Activated B cell treated with CpG ODN at 0.5 μM for 24 hours (primary cell): ENCODE data around the gene GNB3. TPM values are rescaled to one million over a fixed set of nuclear protein-coding genes. Genes with fewer than 3 reads are reported as not detected.
A peak's percentile ranks its signal among the peaks of the same experiment; 100 is the strongest.
"Not testable (repeated sequence)": the region's sequence is repeated elsewhere in the genome, so short reads cannot be mapped to it uniquely, and the experiment has no call there.

ENCODE experiments used
- ATAC-seq: fragments of 200-7000 bp; cut with Tn5 transposase; one replicate; pipeline ENCODE4 v1.10.0; 2021; ENCODE audit warnings: low read depth, mild to moderate bottlenecking, moderate library complexity
- CTCF ChIA-PET: fragments of 350-600 bp; sonication (Branson Sonifier 250); formaldehyde crosslinking; loops from one replicate; lab custom pipeline; 2021; ENCODE audit warnings: antibody characterized with exemption; lab: Charles Lee
- POLR2A ChIA-PET: fragments of 350-600 bp; sonication (Branson Sonifier 250); formaldehyde crosslinking; loops from one replicate; lab custom pipeline; 2021; ENCODE audit warnings: antibody characterized with exemption; lab: Charles Lee
- DNase-seq: peaks from one replicate; pipeline ENCODE4 v3.0.0; 2022
- H3K27ac Mint-ChIP-seq: one replicate; pipeline ENCODE4 v1.8.0; 2020; ENCODE audit warnings: mixed read lengths
- H3K27me3 Mint-ChIP-seq: one replicate; pipeline ENCODE4 v1.8.0; 2021; ENCODE audit warnings: mixed read lengths
- H3K36me3 Mint-ChIP-seq: one replicate; pipeline ENCODE4 v1.8.0; 2021; ENCODE audit warnings: low read depth, mixed read lengths
- H3K4me1 Mint-ChIP-seq: one replicate; pipeline ENCODE4 v1.8.0; 2021; ENCODE audit warnings: mixed read lengths
- H3K4me3 Mint-ChIP-seq: one replicate; pipeline ENCODE4 v1.8.0; 2020; ENCODE audit warnings: mild to moderate bottlenecking, mixed read lengths
- H3K9me3 Mint-ChIP-seq: one replicate; pipeline ENCODE4 v1.8.0; 2020; ENCODE audit warnings: mixed read lengths
- intact Hi-C: fragments of 100-400 bp; cut with micrococcal nuclease; formaldehyde crosslinking; loops from one replicate; pipeline ENCODE4 v1.15.1; 2024
- total RNA-seq: library from RNA; stranded (reverse); gene quantifications from 2 replicates; pipeline ENCODE4 v1.2.3, GENCODE V29; 2022
- TF ChIP-seq, protein P1 (sequence below): fragments of 200-600 bp; IDR thresholded peaks from one replicate; pipeline ENCODE4 v1.8.0; 2022; ENCODE audit warnings: antibody characterized with exemption, mild to moderate bottlenecking

GNB3 gene
- total RNA-seq, 1 donor from 2014 or later: 0.60 TPM

DNA sequence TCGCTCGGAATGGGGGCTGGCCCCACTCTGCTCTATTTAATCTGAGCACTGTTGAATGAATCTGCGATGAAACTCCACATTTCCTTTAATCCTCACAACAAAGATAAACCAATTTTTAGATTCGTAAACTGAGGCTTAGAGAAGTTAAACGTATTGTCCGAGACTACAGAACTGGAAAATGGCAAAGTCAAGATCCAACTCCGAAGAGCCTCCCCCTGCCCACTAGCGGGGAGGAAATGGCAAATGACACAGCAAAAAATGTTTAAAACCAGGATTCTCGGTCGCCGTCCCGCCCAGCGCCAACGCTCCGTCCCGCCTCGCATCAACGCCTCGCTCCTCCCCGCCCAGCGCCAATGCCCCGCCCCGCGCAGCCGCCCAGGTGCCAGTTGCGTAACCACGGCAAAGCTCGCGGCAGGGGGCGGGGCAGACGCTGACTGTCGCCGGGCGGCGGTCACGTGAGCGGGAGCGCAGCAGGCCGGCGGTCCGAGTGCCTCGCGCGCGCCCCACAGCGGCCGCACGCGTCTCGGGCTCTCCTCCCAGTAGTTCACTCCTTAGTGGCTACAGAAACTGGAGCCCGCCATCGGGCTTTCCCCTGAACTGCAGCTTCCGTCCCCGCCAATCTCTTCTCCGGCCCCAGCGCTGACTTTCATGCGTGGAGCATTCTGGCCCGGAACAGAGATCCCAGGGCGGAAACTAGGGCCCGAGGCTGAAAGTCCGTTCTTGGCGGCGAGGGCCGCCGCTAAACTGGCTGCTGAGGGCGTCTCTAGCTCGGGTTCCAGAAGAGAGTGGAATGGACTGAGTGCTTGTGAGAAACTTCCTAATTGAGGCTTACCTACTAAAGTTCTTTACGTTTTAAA lies 50.3 kb downstream of the GNB3 start:
- POLR2A ChIA-PET: interaction anchor here (0.5 to 2.4 kb wide), 33 partner anchors 9 to 420 kb away, joined by 3 to 64 read pairs (median 6); partner anchors contain the start of genes ATN1, C12orf57, CDCA3 and COPS7A
- Mint-ChIP-seq H3K27ac (peak overlapping the region; percentile 93), H3K36me3 (no peaks in the 10 kb centered on the region), H3K4me3 (peak overlapping the region; percentile 84), H3K27me3 (no peaks in the 10 kb centered on the region), H3K9me3 (no peaks in the 10 kb centered on the region), H3K4me1 (peaks cover 15% of the 10 kb centered on the region)
- TF ChIP-seq, protein P1, sequence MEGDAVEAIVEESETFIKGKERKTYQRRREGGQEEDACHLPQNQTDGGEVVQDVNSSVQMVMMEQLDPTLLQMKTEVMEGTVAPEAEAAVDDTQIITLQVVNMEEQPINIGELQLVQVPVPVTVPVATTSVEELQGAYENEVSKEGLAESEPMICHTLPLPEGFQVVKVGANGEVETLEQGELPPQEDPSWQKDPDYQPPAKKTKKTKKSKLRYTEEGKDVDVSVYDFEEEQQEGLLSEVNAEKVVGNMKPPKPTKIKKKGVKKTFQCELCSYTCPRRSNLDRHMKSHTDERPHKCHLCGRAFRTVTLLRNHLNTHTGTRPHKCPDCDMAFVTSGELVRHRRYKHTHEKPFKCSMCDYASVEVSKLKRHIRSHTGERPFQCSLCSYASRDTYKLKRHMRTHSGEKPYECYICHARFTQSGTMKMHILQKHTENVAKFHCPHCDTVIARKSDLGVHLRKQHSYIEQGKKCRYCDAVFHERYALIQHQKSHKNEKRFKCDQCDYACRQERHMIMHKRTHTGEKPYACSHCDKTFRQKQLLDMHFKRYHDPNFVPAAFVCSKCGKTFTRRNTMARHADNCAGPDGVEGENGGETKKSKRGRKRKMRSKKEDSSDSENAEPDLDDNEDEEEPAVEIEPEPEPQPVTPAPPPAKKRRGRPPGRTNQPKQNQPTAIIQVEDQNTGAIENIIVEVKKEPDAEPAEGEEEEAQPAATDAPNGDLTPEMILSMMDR: peak; percentile 65
- intact Hi-C loops: loop anchor here (1.0 kb wide), 8 partner anchors 13 to 138 kb away; partner anchors contain the start of genes C12orf57, LPCAT3, LRRC23 and MLF2
- CTCF ChIA-PET: interaction anchor here (0.7 to 2.3 kb wide), 16 partner anchors 12 to 421 kb away, joined by 3 to 52 read pairs (median 4); partner anchors contain the start of genes SPSB2, TPI1, USP5 and VAMP1
- DNase-seq (peak; percentile 97), ATAC-seq (peak; percentile 93)

DNA sequence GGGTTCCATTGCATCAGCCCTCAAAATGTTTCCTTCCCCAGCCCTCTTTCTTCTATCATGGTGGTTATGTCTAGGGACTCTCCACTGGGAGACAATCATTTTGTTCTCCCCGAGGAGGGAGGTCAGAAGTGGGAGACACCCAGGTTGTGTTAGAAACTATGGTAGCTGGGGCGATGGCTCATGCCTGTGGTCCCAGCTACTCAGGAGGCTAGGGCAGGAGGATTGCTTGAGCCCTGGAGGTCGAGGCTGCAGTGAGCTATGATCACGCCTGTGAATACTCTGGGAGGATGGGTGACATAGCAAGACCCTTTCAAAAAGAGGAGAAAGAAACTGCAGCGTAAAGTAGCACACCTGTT lies 50.9 kb downstream of the GNB3 start:
- Mint-ChIP-seq H3K27ac (peak overlapping the region; percentile 93), H3K36me3 (no peaks in the 10 kb centered on the region), H3K9me3 (no peaks in the 10 kb centered on the region), H3K4me3 (peak overlapping the region; percentile 84), H3K4me1 (peaks cover 15% of the 10 kb centered on the region), H3K27me3 (no peaks in the 10 kb centered on the region)
- CTCF ChIA-PET: interaction anchor here (0.7 to 2.3 kb wide), 15 partner anchors 11 to 421 kb away, joined by 3 to 52 read pairs (median 4); partner anchors contain the start of genes SPSB2, TPI1, USP5 and VAMP1
- intact Hi-C loops: loop anchor here (1.0 kb wide), 8 partner anchors 13 to 138 kb away; partner anchors contain the start of genes C12orf57, LPCAT3, LRRC23 and MLF2
- DNase-seq: no peak
- no peak for ATAC-seq
- TF ChIP-seq, protein P1: no peak
- POLR2A ChIA-PET: interaction anchor here (0.5 to 2.4 kb wide), 31 partner anchors 8 to 421 kb away, joined by 3 to 64 read pairs (median 6); partner anchors contain the start of genes ATN1, C12orf57, CDCA3 and COPS7A

DNA sequence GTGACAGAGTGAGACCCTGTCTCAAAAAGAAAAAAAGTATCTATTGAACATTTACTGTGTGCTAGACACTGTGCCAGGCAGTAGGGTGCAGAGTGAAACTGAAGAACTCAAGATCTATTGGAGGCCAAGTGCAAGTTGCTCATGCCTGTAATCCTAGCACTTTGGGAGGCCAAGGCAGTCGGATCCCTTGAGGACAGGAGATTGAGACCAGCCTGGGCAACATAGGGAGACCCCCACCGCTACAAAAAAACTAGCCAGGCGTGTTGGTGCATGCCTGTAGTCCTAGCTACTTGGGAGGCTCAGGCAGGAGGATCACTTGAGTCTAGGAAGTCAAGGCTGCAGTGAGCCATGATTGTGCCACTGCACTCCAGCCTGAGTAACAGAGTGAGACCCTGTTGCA lies 52.0 kb downstream of the GNB3 start:
- H3K27ac Mint-ChIP-seq, H3K27me3 Mint-ChIP-seq, intact Hi-C loops, DNase-seq, ATAC-seq, H3K4me3 Mint-ChIP-seq, H3K36me3 Mint-ChIP-seq, H3K9me3 Mint-ChIP-seq: not testable (repeated sequence)
- H3K4me1 Mint-ChIP-seq: peaks cover 15% of the 10 kb centered on the region
- CTCF ChIA-PET: interaction anchor here (2.0 to 2.3 kb wide), 2 partner anchors 20 to 215 kb away, joined by 7 to 52 read pairs; partner anchors contain the start of gene SPSB2
- POLR2A ChIA-PET: interaction anchor here (2.0 to 2.4 kb wide), 3 partner anchors 20 to 41 kb away, joined by 30 to 64 read pairs (median 38); partner anchors contain the start of genes CDCA3, SPSB2, TPI1 and USP5

DNA sequence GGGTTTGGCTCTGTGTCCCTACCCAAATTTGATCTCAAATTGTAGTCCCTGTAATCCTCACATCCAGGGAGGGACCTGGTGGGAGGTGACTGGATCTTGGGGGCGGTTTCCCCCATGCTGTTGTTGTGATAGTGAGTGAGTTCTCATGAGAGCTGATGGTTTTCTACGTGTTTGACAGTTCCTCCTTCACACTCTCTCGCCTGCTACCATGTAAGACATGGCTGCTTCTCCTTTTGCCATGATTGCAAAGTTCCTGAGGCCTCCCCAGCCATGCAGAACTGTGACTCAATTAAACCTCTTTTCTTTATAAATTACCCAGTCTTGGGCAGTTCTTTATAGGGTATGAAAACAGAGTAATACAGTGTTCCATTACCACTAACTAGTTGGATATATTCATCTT lies 53.6 kb downstream of the GNB3 start:
- intact Hi-C loops: no loop called here
- Mint-ChIP-seq H3K9me3 (no peaks in the 10 kb centered on the region), H3K4me1 (peaks cover 15% of the 10 kb centered on the region), H3K27ac (no peak overlapping the region), H3K36me3 (no peaks in the 10 kb centered on the region), H3K27me3 (no peaks in the 10 kb centered on the region), H3K4me3 (no peak overlapping the region)
- TF ChIP-seq, protein P1: no peak
- DNase-seq (no peak), ATAC-seq (no peak)
- POLR2A ChIA-PET: interaction anchor here (0.7 to 1.7 kb wide), 2 partner anchors 13 to 49 kb away, joined by 3 to 4 read pairs; partner anchors contain the start of genes C12orf57 and RNU7-1
- CTCF ChIA-PET: no interaction called here

Other genes starting within 250 kb of the GNB3 start
- 342 and 345 TPM in 2 replicates for gene CHD4, start 233.5 kb upstream of the GNB3 start, total RNA-seq
- gene LPAR5, start 205.0 kb upstream of the GNB3 start, total RNA-seq: 27.7 and 30.4 TPM in 2 replicates
- gene ACRBP, start 193.5 kb upstream of the GNB3 start, total RNA-seq: 5.4 and 7.7 TPM in 2 replicates
- 31.6 and 39.2 TPM in 2 replicates for gene ING4, start 177.8 kb upstream of the GNB3 start, total RNA-seq
- 81.7 and 98.6 TPM in 2 replicates for gene ZNF384, start 151.6 kb upstream of the GNB3 start, total RNA-seq
- gene PIANP, start 140.1 kb upstream of the GNB3 start, total RNA-seq: 0.24 and 0.40 TPM in 2 replicates
- 28.1 and 35.8 TPM in 2 replicates for gene COPS7A, start 116.9 kb upstream of the GNB3 start, total RNA-seq
- gene MLF2, start 87.8 kb upstream of the GNB3 start, total RNA-seq: 102 and 105 TPM in 2 replicates
- 4.8 and 6.4 TPM in 2 replicates for gene PTMS, start 74.6 kb upstream of the GNB3 start, total RNA-seq
- 0.12 TPM in 1 of 2 replicates, not detected in the other for gene LAG3, start 68.4 kb upstream of the GNB3 start, total RNA-seq
- gene CD4, start 51.4 kb upstream of the GNB3 start, total RNA-seq: 0.22 and 0.32 TPM in 2 replicates
- gene GPR162, start 19.1 kb upstream of the GNB3 start, total RNA-seq: not detected in 2 replicates
- not detected in 2 replicates for gene P3H3, start 12.5 kb upstream of the GNB3 start, total RNA-seq
- 1.2 and 1.6 TPM in 2 replicates for gene CDCA3, start 10.4 kb downstream of the GNB3 start, total RNA-seq
- 108 and 110 TPM in 2 replicates for gene USP5, start 11.2 kb downstream of the GNB3 start, total RNA-seq
- 306 and 318 TPM in 2 replicates for gene TPI1, start 26.6 kb downstream of the GNB3 start, total RNA-seq
- 14.4 and 16.2 TPM in 2 replicates for gene SPSB2, start 32.4 kb downstream of the GNB3 start, total RNA-seq
- 7.7 and 8.8 TPM in 2 replicates for gene LRRC23, start 63.9 kb downstream of the GNB3 start, total RNA-seq
- 20.9 and 31.0 TPM in 2 replicates for gene ENO2, start 73.7 kb downstream of the GNB3 start, total RNA-seq
- 42.8 and 50.9 TPM in 2 replicates for gene ATN1, start 87.0 kb downstream of the GNB3 start, total RNA-seq
- not detected in 2 replicates for gene RNU7-1, start 102.9 kb downstream of the GNB3 start, total RNA-seq
- 54.8 and 63.4 TPM in 2 replicates for gene C12orf57, start 103.1 kb downstream of the GNB3 start, total RNA-seq
- 371 and 393 TPM in 2 replicates for gene PTPN6, start 110.4 kb downstream of the GNB3 start, total RNA-seq
- 240 and 255 TPM in 2 replicates for gene PHB2, start 129.7 kb downstream of the GNB3 start, total RNA-seq
- gene EMG1, start 130.0 kb downstream of the GNB3 start, total RNA-seq: 89.2 and 91.1 TPM in 2 replicates
- gene LPCAT3, start 177.6 kb downstream of the GNB3 start, total RNA-seq: 19.3 and 21.3 TPM in 2 replicates
- gene C1S, start 219.8 kb downstream of the GNB3 start, total RNA-seq: 0.71 and 1.6 TPM in 2 replicates